ENCODE measurements around the gene ZC2HC1C.

DNA sequence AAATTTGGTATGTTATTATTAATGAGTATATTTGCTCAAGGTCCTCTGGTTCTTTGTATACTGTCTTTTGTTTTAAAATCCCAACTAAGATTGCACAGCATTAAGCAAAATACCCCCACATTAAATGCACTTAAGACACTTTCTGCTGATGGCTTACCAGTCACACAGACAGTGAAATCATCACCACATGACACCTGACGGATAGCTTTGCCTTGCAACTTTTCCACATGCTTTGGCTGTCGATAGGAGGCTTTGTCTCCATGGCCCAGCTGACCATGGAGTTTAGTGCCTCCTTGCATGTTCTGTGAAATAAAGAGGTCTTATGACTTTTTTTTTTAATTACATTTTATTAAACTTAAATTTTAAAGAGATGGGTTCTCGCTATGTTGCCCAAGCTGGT lies 37.7 kb downstream of the ZC2HC1C start:
- TF ChIP-seq, protein P1, sequence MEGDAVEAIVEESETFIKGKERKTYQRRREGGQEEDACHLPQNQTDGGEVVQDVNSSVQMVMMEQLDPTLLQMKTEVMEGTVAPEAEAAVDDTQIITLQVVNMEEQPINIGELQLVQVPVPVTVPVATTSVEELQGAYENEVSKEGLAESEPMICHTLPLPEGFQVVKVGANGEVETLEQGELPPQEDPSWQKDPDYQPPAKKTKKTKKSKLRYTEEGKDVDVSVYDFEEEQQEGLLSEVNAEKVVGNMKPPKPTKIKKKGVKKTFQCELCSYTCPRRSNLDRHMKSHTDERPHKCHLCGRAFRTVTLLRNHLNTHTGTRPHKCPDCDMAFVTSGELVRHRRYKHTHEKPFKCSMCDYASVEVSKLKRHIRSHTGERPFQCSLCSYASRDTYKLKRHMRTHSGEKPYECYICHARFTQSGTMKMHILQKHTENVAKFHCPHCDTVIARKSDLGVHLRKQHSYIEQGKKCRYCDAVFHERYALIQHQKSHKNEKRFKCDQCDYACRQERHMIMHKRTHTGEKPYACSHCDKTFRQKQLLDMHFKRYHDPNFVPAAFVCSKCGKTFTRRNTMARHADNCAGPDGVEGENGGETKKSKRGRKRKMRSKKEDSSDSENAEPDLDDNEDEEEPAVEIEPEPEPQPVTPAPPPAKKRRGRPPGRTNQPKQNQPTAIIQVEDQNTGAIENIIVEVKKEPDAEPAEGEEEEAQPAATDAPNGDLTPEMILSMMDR (IDR thresholded peaks at IDR 0.05; ENCODE audit: insufficient read depth, low read length, poor library complexity, severe bottlenecking) = no peak
- TF ChIP-seq EZH2phosphoT487 (conservative IDR thresholded peaks at IDR 0.05; ENCODE audit: low read length) = no peak

Data from SU-DHL-6 (cell line).